HL-60 (cell line): Measurements from ENCODE around the gene ZDHHC19.

ENCODE experiments used
- CTCF ChIP-seq: IDR thresholded peaks from one replicate; pipeline ENCODE4 v1.5.1; 2011; ENCODE audit warnings: low read length, control low read depth, inconsistent platforms; ENCODE audit not compliant: insufficient read depth
- GABPA ChIP-seq: IDR thresholded peaks from 2 replicates; pipeline ENCODE4 v1.6.1; 2012; ENCODE audit warnings: low read depth
- POLR2AphosphoS5 ChIP-seq: IDR thresholded peaks from 2 replicates; pipeline ENCODE4 v1.6.1; 2012; ENCODE audit warnings: low read depth
- TF ChIP-seq, protein P1 (sequence below): IDR thresholded peaks from 2 replicates; pipeline ENCODE4 v1.6.1; 2012; ENCODE audit warnings: low read depth; ENCODE audit not compliant: insufficient replicate concordance

GRCh38 chr3:196260784-196261183 is 49.6 kb upstream of the ZDHHC19 start:
- TF ChIP-seq POLR2AphosphoS5 (no peak), GABPA (no peak), CTCF (no peak)
- TF ChIP-seq, protein P1, sequence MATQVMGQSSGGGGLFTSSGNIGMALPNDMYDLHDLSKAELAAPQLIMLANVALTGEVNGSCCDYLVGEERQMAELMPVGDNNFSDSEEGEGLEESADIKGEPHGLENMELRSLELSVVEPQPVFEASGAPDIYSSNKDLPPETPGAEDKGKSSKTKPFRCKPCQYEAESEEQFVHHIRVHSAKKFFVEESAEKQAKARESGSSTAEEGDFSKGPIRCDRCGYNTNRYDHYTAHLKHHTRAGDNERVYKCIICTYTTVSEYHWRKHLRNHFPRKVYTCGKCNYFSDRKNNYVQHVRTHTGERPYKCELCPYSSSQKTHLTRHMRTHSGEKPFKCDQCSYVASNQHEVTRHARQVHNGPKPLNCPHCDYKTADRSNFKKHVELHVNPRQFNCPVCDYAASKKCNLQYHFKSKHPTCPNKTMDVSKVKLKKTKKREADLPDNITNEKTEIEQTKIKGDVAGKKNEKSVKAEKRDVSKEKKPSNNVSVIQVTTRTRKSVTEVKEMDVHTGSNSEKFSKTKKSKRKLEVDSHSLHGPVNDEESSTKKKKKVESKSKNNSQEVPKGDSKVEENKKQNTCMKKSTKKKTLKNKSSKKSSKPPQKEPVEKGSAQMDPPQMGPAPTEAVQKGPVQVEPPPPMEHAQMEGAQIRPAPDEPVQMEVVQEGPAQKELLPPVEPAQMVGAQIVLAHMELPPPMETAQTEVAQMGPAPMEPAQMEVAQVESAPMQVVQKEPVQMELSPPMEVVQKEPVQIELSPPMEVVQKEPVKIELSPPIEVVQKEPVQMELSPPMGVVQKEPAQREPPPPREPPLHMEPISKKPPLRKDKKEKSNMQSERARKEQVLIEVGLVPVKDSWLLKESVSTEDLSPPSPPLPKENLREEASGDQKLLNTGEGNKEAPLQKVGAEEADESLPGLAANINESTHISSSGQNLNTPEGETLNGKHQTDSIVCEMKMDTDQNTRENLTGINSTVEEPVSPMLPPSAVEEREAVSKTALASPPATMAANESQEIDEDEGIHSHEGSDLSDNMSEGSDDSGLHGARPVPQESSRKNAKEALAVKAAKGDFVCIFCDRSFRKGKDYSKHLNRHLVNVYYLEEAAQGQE: no peak
